HepG2 (cell line): ENCODE measurements around the gene ZFPM1. TPM values are rescaled to one million over a fixed set of nuclear protein-coding genes. Genes with fewer than 3 reads are reported as not detected.

Source experiments
- GATAD2A ChIP-seq: IDR thresholded peaks from 2 replicates; pipeline ENCODE4 v1.6.1; 2016
- RXRA ChIP-seq: sonication (generic); formaldehyde crosslinking; IDR thresholded peaks from 2 replicates; pipeline ENCODE4 v1.5.1; 2020; ENCODE audit warnings: missing genetic modification reagents
- TARDBP ChIP-seq: sonication (generic); formaldehyde crosslinking; IDR thresholded peaks from 2 replicates; pipeline ENCODE4 v1.8.0; 2022; ENCODE audit warnings: mild to moderate bottlenecking, missing genetic modification reagents
- THAP11 ChIP-seq: IDR thresholded peaks from 2 replicates; pipeline ENCODE4 v1.6.1; 2016; ENCODE audit warnings: missing biosample characterization, missing genetic modification reagents
- ZBED4 ChIP-seq: sonication (generic); formaldehyde crosslinking; IDR thresholded peaks from 2 replicates; pipeline ENCODE4 v1.4.0; 2020; ENCODE audit warnings: missing genetic modification reagents, borderline replicate concordance
- ZHX1 ChIP-seq: sonication (generic); formaldehyde crosslinking; IDR thresholded peaks from 2 replicates; pipeline ENCODE4 v1.8.1; 2022; ENCODE audit warnings: low read depth, mild to moderate bottlenecking, missing genetic modification reagents
- ZMYM4 ChIP-seq: sonication (generic); formaldehyde crosslinking; IDR thresholded peaks from 2 replicates; pipeline ENCODE4 v1.8.1; 2023; ENCODE audit warnings: mild to moderate bottlenecking, missing genetic modification reagents
- ZNF605 ChIP-seq: sonication (generic); formaldehyde crosslinking; IDR thresholded peaks from 2 replicates; pipeline ENCODE4 v1.8.0; 2022; ENCODE audit warnings: mild to moderate bottlenecking, missing genetic modification reagents
- polyA plus RNA-seq, 8 experiments: library from polyadenylated mRNA; depleted of rRNA in 3 of 8; stranded (reverse) in 7 of 8; unstranded in 1 of 8; fragments of >200 nt; fragmentation: Illumina TruSeq in 4 of 8; extraction: Trizol in 4 of 8; gene quantifications; 2 replicates each; pipeline versions ENCODE4 v1.2.1 to v1.2.3, GENCODE V29; 2011 to 2016; ENCODE audit warnings: low read depth in 4 of 8, missing spikeins in 1 of 8, mixed read lengths in 1 of 8; ENCODE audit not compliant: insufficient read depth in 1 of 8
- total RNA-seq, 5 experiments: library from RNA; depleted of rRNA; stranded (reverse); fragments of >200 nt; fragmentation: Illumina TruSeq; extraction: Trizol; gene quantifications; 2 replicates each; pipeline ENCODE4 v1.2.3, GENCODE V29; 2016; ENCODE audit warnings: low read depth in 1 of 5
- TF ChIP-seq, protein P1 (sequence below): sonication (generic); formaldehyde crosslinking; IDR thresholded peaks from 2 replicates; pipeline ENCODE4 v1.5.1; 2020; ENCODE audit warnings: mild to moderate bottlenecking, missing genetic modification reagents, moderate library complexity
- TF ChIP-seq, protein P2 (sequence below): sonication (generic); formaldehyde crosslinking; IDR thresholded peaks from 2 replicates; pipeline ENCODE4 v1.4.0; 2020; ENCODE audit warnings: mild to moderate bottlenecking, missing genetic modification reagents, borderline replicate concordance

Gene ZFPM1
- total and polyA plus RNA-seq, 2 of the 13 experiments (the other 11 are each of a cell fraction or from before 2014, with no cell fraction given) = 1.3 to 3.8 TPM

- TF ChIP-seq ZBED4 (CRISPR knock-in tag) (peak; percentile 38; the same call in 1 of the 2 replicates), ZHX1 (peak; percentile 65; the same call in 1 of the 2 replicates), GATAD2A (CRISPR knock-in tag) (peak; percentile 46; the same call in 1 of the 2 replicates), ZNF605 (peak; percentile 31; the same call in 1 of the 2 replicates), TARDBP (CRISPR knock-in tag) (0 out of 2 replicates have a peak, but pooled peaks have one; percentile 34), ZMYM4 (no peak), RXRA (CRISPR knock-in tag) (peak; percentile 44; the same call in 1 of the 2 replicates), THAP11 (CRISPR knock-in tag) (peak; percentile 52)
- TF ChIP-seq, protein P1, sequence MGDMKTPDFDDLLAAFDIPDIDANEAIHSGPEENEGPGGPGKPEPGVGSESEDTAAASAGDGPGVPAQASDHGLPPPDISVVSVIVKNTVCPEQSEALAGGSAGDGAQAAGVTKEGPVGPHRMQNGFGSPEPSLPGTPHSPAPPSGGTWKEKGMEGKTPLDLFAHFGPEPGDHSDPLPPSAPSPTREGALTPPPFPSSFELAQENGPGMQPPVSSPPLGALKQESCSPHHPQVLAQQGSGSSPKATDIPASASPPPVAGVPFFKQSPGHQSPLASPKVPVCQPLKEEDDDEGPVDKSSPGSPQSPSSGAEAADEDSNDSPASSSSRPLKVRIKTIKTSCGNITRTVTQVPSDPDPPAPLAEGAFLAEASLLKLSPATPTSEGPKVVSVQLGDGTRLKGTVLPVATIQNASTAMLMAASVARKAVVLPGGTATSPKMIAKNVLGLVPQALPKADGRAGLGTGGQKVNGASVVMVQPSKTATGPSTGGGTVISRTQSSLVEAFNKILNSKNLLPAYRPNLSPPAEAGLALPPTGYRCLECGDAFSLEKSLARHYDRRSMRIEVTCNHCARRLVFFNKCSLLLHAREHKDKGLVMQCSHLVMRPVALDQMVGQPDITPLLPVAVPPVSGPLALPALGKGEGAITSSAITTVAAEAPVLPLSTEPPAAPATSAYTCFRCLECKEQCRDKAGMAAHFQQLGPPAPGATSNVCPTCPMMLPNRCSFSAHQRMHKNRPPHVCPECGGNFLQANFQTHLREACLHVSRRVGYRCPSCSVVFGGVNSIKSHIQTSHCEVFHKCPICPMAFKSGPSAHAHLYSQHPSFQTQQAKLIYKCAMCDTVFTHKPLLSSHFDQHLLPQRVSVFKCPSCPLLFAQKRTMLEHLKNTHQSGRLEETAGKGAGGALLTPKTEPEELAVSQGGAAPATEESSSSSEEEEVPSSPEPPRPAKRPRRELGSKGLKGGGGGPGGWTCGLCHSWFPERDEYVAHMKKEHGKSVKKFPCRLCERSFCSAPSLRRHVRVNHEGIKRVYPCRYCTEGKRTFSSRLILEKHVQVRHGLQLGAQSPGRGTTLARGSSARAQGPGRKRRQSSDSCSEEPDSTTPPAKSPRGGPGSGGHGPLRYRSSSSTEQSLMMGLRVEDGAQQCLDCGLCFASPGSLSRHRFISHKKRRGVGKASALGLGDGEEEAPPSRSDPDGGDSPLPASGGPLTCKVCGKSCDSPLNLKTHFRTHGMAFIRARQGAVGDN (CRISPR knock-in tag) = peak; percentile 88
- TF ChIP-seq, protein P2, sequence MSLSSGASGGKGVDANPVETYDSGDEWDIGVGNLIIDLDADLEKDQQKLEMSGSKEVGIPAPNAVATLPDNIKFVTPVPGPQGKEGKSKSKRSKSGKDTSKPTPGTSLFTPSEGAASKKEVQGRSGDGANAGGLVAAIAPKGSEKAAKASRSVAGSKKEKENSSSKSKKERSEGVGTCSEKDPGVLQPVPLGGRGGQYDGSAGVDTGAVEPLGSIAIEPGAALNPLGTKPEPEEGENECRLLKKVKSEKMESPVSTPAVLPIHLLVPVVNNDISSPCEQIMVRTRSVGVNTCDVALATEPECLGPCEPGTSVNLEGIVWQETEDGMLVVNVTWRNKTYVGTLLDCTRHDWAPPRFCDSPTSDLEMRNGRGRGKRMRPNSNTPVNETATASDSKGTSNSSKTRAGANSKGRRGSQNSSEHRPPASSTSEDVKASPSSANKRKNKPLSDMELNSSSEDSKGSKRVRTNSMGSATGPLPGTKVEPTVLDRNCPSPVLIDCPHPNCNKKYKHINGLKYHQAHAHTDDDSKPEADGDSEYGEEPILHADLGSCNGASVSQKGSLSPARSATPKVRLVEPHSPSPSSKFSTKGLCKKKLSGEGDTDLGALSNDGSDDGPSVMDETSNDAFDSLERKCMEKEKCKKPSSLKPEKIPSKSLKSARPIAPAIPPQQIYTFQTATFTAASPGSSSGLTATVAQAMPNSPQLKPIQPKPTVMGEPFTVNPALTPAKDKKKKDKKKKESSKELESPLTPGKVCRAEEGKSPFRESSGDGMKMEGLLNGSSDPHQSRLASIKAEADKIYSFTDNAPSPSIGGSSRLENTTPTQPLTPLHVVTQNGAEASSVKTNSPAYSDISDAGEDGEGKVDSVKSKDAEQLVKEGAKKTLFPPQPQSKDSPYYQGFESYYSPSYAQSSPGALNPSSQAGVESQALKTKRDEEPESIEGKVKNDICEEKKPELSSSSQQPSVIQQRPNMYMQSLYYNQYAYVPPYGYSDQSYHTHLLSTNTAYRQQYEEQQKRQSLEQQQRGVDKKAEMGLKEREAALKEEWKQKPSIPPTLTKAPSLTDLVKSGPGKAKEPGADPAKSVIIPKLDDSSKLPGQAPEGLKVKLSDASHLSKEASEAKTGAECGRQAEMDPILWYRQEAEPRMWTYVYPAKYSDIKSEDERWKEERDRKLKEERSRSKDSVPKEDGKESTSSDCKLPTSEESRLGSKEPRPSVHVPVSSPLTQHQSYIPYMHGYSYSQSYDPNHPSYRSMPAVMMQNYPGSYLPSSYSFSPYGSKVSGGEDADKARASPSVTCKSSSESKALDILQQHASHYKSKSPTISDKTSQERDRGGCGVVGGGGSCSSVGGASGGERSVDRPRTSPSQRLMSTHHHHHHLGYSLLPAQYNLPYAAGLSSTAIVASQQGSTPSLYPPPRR = peak; percentile 35; the same call in 1 of the 2 replicates
Observed at GRCh38 chr16:88442727-88443576, 10.1 kb upstream of the ZFPM1 start (continued).
